CD14-positive monocyte (primary cell): ENCODE measurements around the gene RSPH1. TPM values are rescaled to one million over a fixed set of nuclear protein-coding genes. Genes with fewer than 3 reads are reported as not detected.

Source experiments
- DNase-seq, 3 donors: peaks; one replicate each; pipeline ENCODE4 v3.0.0-alpha.2; 2011 to 2022
- H2AFZ ChIP-seq: 2 replicates; pipeline ENCODE4 v1.6.0; 2012; ENCODE audit warnings: mild to moderate bottlenecking, low read depth, low read length, inconsistent platforms; ENCODE audit not compliant: insufficient read depth, poor library complexity, severe bottlenecking
- H3K27ac ChIP-seq, 2 donors: 1 replicate in 1 of 2; 2 replicates in 1 of 2; pipeline ENCODE4 v1.5.1; 2012 to 2013; ENCODE audit warnings: low read length in 2 of 2, control low read depth in 1 of 2, inconsistent platforms in 1 of 2, low read depth in 1 of 2, mild to moderate bottlenecking in 1 of 2
- H3K27me3 ChIP-seq, 2 donors: one replicate each; pipeline versions ENCODE4 v1.6.0 to v1.6.1; 2011 to 2013; ENCODE audit warnings: low read length in 2 of 2; ENCODE audit not compliant: control insufficient read depth in 2 of 2, insufficient read depth in 2 of 2
- H3K36me3 ChIP-seq, 2 donors: replicated peaks in 1 of 2; 1 replicate in 1 of 2; 2 replicates in 1 of 2; pipeline versions ENCODE4 v1.5.1 to v1.6.1; 2012 to 2013; ENCODE audit warnings: low read length in 2 of 2, control low read depth in 1 of 2, inconsistent platforms in 1 of 2, mild to moderate bottlenecking in 1 of 2; ENCODE audit not compliant: insufficient read depth in 2 of 2, control insufficient read depth in 1 of 2
- H3K4me1 ChIP-seq, 2 donors: 1 replicate in 1 of 2; 2 replicates in 1 of 2; pipeline versions ENCODE4 v1.5.1 to v1.6.1; 2012 to 2013; ENCODE audit warnings: low read length in 2 of 2, control low read depth in 1 of 2, inconsistent platforms in 1 of 2, mild to moderate bottlenecking in 1 of 2, moderate library complexity in 1 of 2; ENCODE audit not compliant: insufficient read depth in 2 of 2, control insufficient read depth in 1 of 2
- H3K4me2 ChIP-seq: replicated peaks from 2 replicates; pipeline ENCODE3; 2012; ENCODE audit warnings: low read length, moderate library complexity, mild to moderate bottlenecking; ENCODE audit not compliant: poor library complexity, severe bottlenecking; ENCODE audit errors: extremely low read depth
- H3K4me3 ChIP-seq, 3 experiments: fragments of 200-600 bp in 1 of 3; sonication (generic) in 1 of 3; replicated peaks in 1 of 3; 1 replicate in 2 of 3; 2 replicates in 1 of 3; pipeline ENCODE4 v1.5.1; 2011 to 2013; ENCODE audit warnings: low read length in 3 of 3, mild to moderate bottlenecking in 3 of 3, control low read depth in 2 of 3, low read depth in 2 of 3, inconsistent platforms in 1 of 3, moderate library complexity in 1 of 3
- H3K79me2 ChIP-seq: 2 replicates; pipeline ENCODE4 v1.6.0; 2012; ENCODE audit warnings: mild to moderate bottlenecking, control low read depth, inconsistent platforms, low read length, moderate library complexity; ENCODE audit not compliant: insufficient read depth
- H3K9ac ChIP-seq: 2 replicates; pipeline ENCODE4 v1.6.0; 2017; ENCODE audit warnings: low read length, mild to moderate bottlenecking; ENCODE audit not compliant: insufficient read depth, poor library complexity, severe bottlenecking
- H3K9me3 ChIP-seq, 2 donors: replicated peaks in 1 of 2; 1 replicate in 1 of 2; 2 replicates in 1 of 2; pipeline versions ENCODE4 v1.5.1 to v1.6.1; 2012 to 2013; ENCODE audit warnings: low read length in 2 of 2, control low read depth in 1 of 2; ENCODE audit not compliant: control insufficient read depth in 1 of 2, insufficient read depth in 1 of 2
- H4K20me1 ChIP-seq: 2 replicates; pipeline ENCODE4 v1.6.0; 2012; ENCODE audit warnings: mild to moderate bottlenecking, low read length, control low read depth, moderate library complexity; ENCODE audit not compliant: insufficient read depth
- H3K27ac Mint-ChIP-seq, 7 donors: one replicate each; pipeline ENCODE4 v1.8.0; 2020; ENCODE audit warnings: mild to moderate bottlenecking in 7 of 7, mixed read lengths in 7 of 7, moderate library complexity in 6 of 7, inconsistent platforms in 2 of 7
- H3K27me3 Mint-ChIP-seq, 3 donors: one replicate each; pipeline ENCODE4 v1.8.0; 2021 to 2022; ENCODE audit warnings: low read depth in 3 of 3, mild to moderate bottlenecking in 3 of 3, mixed read lengths in 3 of 3, moderate library complexity in 3 of 3, inconsistent platforms in 1 of 3
- H3K36me3 Mint-ChIP-seq, 2 donors: one replicate each; pipeline ENCODE4 v1.8.0; 2020; ENCODE audit warnings: mixed read lengths in 2 of 2, inconsistent platforms in 1 of 2, mild to moderate bottlenecking in 1 of 2
- H3K4me1 Mint-ChIP-seq: one replicate; pipeline ENCODE4 v1.8.0; 2020; ENCODE audit warnings: mild to moderate bottlenecking, mixed read lengths
- H3K4me3 Mint-ChIP-seq, 2 donors: one replicate each; pipeline ENCODE4 v1.8.0; 2020; ENCODE audit warnings: mild to moderate bottlenecking in 2 of 2, mixed read lengths in 2 of 2, moderate library complexity in 1 of 2
- H3K9me3 Mint-ChIP-seq, 7 donors: one replicate each; pipeline ENCODE4 v1.8.0; 2020 to 2022; ENCODE audit warnings: mixed read lengths in 7 of 7, mild to moderate bottlenecking in 6 of 7, moderate library complexity in 6 of 7, inconsistent platforms in 2 of 7
- CTCF ChIP-seq: fragments of 200-600 bp; IDR thresholded peaks from one replicate; pipeline ENCODE4 v1.8.0; 2022; ENCODE audit warnings: antibody characterized with exemption, mild to moderate bottlenecking
- WGBS: methylation state at CpG from one replicate; pipeline ENCODE4 v1.1.5; 2013; ENCODE audit warnings: missing lambda C conversion rate; ENCODE audit not compliant: insufficient coverage; 5-methylcytosine and 5-hydroxymethylcytosine counted together
- intact Hi-C, 2 donors: fragments of 100-400 bp; cut with micrococcal nuclease; formaldehyde crosslinking; loops; one replicate each; pipeline versions ENCODE4 v1.15.0 to v1.15.1; 2023
- polyA plus RNA-seq, 3 donors: library from polyadenylated mRNA; depleted of rRNA in 1 of 3; unstranded in 2 of 3; stranded (reverse) in 1 of 3; fragments of 300-500 nt in 2 of 3; fragments of >200 nt in 1 of 3; fragmentation: Illumina TruSeq in 2 of 3; gene quantifications; 1 replicate in 2 of 3; 2 replicates in 1 of 3; pipeline ENCODE4 v1.2.3, GENCODE V29; 2012 to 2021

The RSPH1 gene
- polyA plus RNA-seq, 3 donors: 0.03 TPM; not detected in 2

- H3K4me2 ChIP-seq: no peak overlapping the region
- no peak overlapping the region for H3K9ac ChIP-seq
- H3K9me3 Mint-ChIP-seq: no peaks in the 10 kb centered on the region
- peaks cover 9 to 15% of the 10 kb centered on the region in 2 donors for H3K4me1 ChIP-seq
- no peak overlapping the region for H3K4me3 ChIP-seq
- no peaks in the 10 kb centered on the region for H3K36me3 ChIP-seq
- H2AFZ ChIP-seq: peak overlapping the region; percentile 46
- no peaks in the 10 kb centered on the region for H3K79me2 ChIP-seq
- H3K9me3 ChIP-seq: no peaks in the 10 kb centered on the region
- WGBS: 0% methylated on average over 2 of the region's 4 CpGs
- H3K4me1 Mint-ChIP-seq: peaks cover 26% of the 10 kb centered on the region
- DNase-seq: no peak
- H3K4me3 Mint-ChIP-seq: no peak overlapping the region
- H4K20me1 ChIP-seq: no peaks in the 10 kb centered on the region
- no peaks in the 10 kb centered on the region for H3K27me3 ChIP-seq
- intact Hi-C loops: no loop called here
- TF ChIP-seq CTCF: no peak
- H3K27ac ChIP-seq: no peak overlapping the region
- H3K36me3 Mint-ChIP-seq: no peaks in the 10 kb centered on the region
- H3K27ac Mint-ChIP-seq: peak overlapping the region in 1 of 7 donors; percentile 55
- peaks cover 0 to 3% (median 2%) of the 10 kb centered on the region in 3 donors for H3K27me3 Mint-ChIP-seq
Measured at GRCh38 chr21:42503711-42504110, 7.7 kb upstream of the RSPH1 start.

- Mint-ChIP-seq H3K4me3 (no peak overlapping the region), H3K36me3 (no peaks in the 10 kb centered on the region), H3K4me1 (peaks cover 32% of the 10 kb centered on the region), H3K27me3 (peaks cover 2 to 3% (median 3%) of the 10 kb centered on the region in 3 donors), H3K27ac (no peak overlapping the region), H3K9me3 (no peaks in the 10 kb centered on the region)
- Histone ChIP-seq H3K27me3 (no peaks in the 10 kb centered on the region), H3K4me1 (peaks cover 18 to 26% of the 10 kb centered on the region in 2 donors), H3K27ac (no peak overlapping the region), H4K20me1 (no peaks in the 10 kb centered on the region), H3K79me2 (no peaks in the 10 kb centered on the region), H3K36me3 (no peaks in the 10 kb centered on the region), H3K4me3 (no peak overlapping the region), H3K4me2 (no peak overlapping the region), H3K9me3 (no peaks in the 10 kb centered on the region), H2AFZ (no peak overlapping the region), H3K9ac (no peak overlapping the region)
- no peak for TF ChIP-seq CTCF
- WGBS: 100% methylated on average over 4 of the region's 5 CpGs
- DNase-seq: no peak
- intact Hi-C loops: no loop called here
Measured at GRCh38 chr21:42500736-42501135, 4.7 kb upstream of the RSPH1 start.
